Right renal cortex interstitium (tissue), 3 donors: ENCODE data around the gene SNAP47. TPM values are rescaled to one million over a fixed set of nuclear protein-coding genes. Genes with fewer than 3 reads are reported as not detected.

ENCODE experiments used
- DNase-seq, 3 donors: peaks; one replicate each; pipeline ENCODE4 v3.0.0-alpha.2; 2013; ENCODE audit warnings: low read depth in 3 of 3, low spot score in 2 of 3
- polyA plus RNA-seq, 3 donors: library from polyadenylated mRNA; unstranded; fragments of 120-200 nt; gene quantifications; one replicate each; pipeline ENCODE4 v1.2.1, GENCODE V29; 2013; ENCODE audit not compliant: insufficient read length in 3 of 3

SNAP47 gene
- polyA plus RNA-seq, 3 donors = 42.6 to 44.7 (median 43.0) TPM

- DNase-seq = no peak
Measured at GRCh38 chr1:227748496-227749182, 13.4 kb downstream of the SNAP47 start.

- no peak for DNase-seq
Measured at GRCh38 chr1:227749225-227749624, 14.0 kb downstream of the SNAP47 start.

GRCh38 chr1:227749916-227750710 lies 14.9 kb downstream of the SNAP47 start:
- no peak for DNase-seq

GRCh38 chr1:227753999-227754711 lies 18.9 kb downstream of the SNAP47 start:
- DNase-seq = no peak

- no peak for DNase-seq
Measured at GRCh38 chr1:227754958-227755357, 19.7 kb downstream of the SNAP47 start.

GRCh38 chr1:227756172-227756959 lies 21.1 kb downstream of the SNAP47 start:
- DNase-seq = no peak

GRCh38 chr1:227757781-227758180 lies 22.5 kb downstream of the SNAP47 start:
- DNase-seq = no peak

GRCh38 chr1:227758366-227758765 lies 23.1 kb downstream of the SNAP47 start:
- no peak for DNase-seq

- no peak for DNase-seq
Measured at GRCh38 chr1:227759341-227760300, 24.4 kb downstream of the SNAP47 start.

GRCh38 chr1:227760377-227760776 lies 25.1 kb downstream of the SNAP47 start:
- no peak for DNase-seq

GRCh38 chr1:227761621-227762230 lies 26.5 kb downstream of the SNAP47 start:
- no peak for DNase-seq

GRCh38 chr1:227762231-227762911 lies 27.1 kb downstream of the SNAP47 start:
- DNase-seq = peak in 1 of 3 donors; percentile 48

- DNase-seq = no peak
Measured at GRCh38 chr1:227763246-227764018, 28.2 kb downstream of the SNAP47 start.

- DNase-seq = no peak
Measured at GRCh38 chr1:227764019-227764391, 28.8 kb downstream of the SNAP47 start.

GRCh38 chr1:227765261-227766014 lies 30.2 kb downstream of the SNAP47 start:
- DNase-seq = no peak

GRCh38 chr1:227766015-227766634 lies 30.9 kb downstream of the SNAP47 start:
- no peak for DNase-seq
